ENCODE results near the gene HIBCH.

HIBCH gene

DNA sequence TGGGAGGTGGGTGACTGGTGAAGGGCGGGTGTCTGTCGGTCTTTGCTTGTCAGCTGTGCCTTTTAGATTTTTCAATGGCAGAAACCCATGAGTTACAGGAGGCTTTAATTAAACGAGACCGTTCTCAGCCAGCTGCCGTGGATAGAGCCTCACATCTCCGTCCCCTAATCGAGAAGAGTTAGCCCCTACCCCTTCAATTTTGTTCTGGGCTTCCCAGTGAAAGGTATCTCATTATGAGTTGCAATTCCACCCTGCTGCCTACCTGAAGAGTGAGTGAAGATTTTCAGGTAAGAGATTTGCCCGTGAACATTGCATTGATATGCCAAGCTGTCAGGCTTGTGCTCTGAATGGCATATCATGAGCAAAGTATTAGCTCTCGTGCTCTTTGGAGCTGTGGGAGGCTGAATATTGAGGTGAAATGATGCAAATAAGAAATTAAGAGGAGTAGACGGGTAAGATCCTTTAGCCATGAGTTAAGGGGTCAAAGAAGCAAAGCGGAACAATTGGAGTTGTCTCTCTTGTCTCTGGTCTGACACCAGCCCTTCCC, 138.4 kb downstream of the HIBCH start:
- peak overlapping the region; percentile 34 to 73 (median 47) for H3K27ac Mint-ChIP-seq

GRCh38 chr2:190180313-190181122, 139.1 kb downstream of the HIBCH start:
- Mint-ChIP-seq H3K27ac (peak overlapping the region; percentile 34 to 73 (median 47)), H3K4me3 (peak overlapping the region; percentile 80 to 88 (median 87)), H3K36me3 (ENCODE audit: low read depth) (no peaks in the 10 kb centered on the region), H3K4me1 (peaks cover 23% of the 10 kb centered on the region), H3K27me3 (ENCODE audit: low read depth) (peaks cover 5% of the 10 kb centered on the region), H3K9me3 (no peaks in the 10 kb centered on the region)
- TF ChIP-seq, protein P1, sequence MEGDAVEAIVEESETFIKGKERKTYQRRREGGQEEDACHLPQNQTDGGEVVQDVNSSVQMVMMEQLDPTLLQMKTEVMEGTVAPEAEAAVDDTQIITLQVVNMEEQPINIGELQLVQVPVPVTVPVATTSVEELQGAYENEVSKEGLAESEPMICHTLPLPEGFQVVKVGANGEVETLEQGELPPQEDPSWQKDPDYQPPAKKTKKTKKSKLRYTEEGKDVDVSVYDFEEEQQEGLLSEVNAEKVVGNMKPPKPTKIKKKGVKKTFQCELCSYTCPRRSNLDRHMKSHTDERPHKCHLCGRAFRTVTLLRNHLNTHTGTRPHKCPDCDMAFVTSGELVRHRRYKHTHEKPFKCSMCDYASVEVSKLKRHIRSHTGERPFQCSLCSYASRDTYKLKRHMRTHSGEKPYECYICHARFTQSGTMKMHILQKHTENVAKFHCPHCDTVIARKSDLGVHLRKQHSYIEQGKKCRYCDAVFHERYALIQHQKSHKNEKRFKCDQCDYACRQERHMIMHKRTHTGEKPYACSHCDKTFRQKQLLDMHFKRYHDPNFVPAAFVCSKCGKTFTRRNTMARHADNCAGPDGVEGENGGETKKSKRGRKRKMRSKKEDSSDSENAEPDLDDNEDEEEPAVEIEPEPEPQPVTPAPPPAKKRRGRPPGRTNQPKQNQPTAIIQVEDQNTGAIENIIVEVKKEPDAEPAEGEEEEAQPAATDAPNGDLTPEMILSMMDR (IDR thresholded peaks at IDR 0.05; ENCODE audit: unreplicated experiment in 3 of 3), result peak; percentile 15 to 50 (median 20)

More for the DNA sequence above, 138.4 kb downstream of the HIBCH start:
- H3K36me3 Mint-ChIP-seq (ENCODE audit: low read depth), result no peaks in the 10 kb centered on the region
- peaks cover 23% of the 10 kb centered on the region for H3K4me1 Mint-ChIP-seq
- TF ChIP-seq, protein P1 (IDR thresholded peaks at IDR 0.05; ENCODE audit: unreplicated experiment in 3 of 3), result no peak
- peak overlapping the region; percentile 80 to 88 (median 87) for H3K4me3 Mint-ChIP-seq
- peaks cover 5% of the 10 kb centered on the region for H3K27me3 Mint-ChIP-seq (ENCODE audit: low read depth)
- H3K9me3 Mint-ChIP-seq, result no peaks in the 10 kb centered on the region

- no peaks in the 10 kb centered on the region for H3K9me3 Mint-ChIP-seq
- H3K4me1 Mint-ChIP-seq, result peaks cover 23% of the 10 kb centered on the region
- peaks cover 5% of the 10 kb centered on the region for H3K27me3 Mint-ChIP-seq (ENCODE audit: low read depth)
- peak overlapping the region; percentile 78 to 88 (median 88) for H3K4me3 Mint-ChIP-seq
- peak overlapping the region; percentile 17 to 86 (median 70) for H3K27ac Mint-ChIP-seq
- TF ChIP-seq, protein P1 (IDR thresholded peaks at IDR 0.05; ENCODE audit: unreplicated experiment in 3 of 3), result no peak
- H3K36me3 Mint-ChIP-seq (ENCODE audit: low read depth), result no peaks in the 10 kb centered on the region
Observed at GRCh38 chr2:190179754-190180312, 139.8 kb downstream of the HIBCH start.

GRCh38 chr2:190178066-190178722, 141.4 kb downstream of the HIBCH start:
- H3K36me3 Mint-ChIP-seq (ENCODE audit: low read depth), result no peaks in the 10 kb centered on the region
- H3K4me3 Mint-ChIP-seq, result peak overlapping the region in 1 of 3 experiments; percentile 8
- peaks cover 5% of the 10 kb centered on the region for H3K27me3 Mint-ChIP-seq (ENCODE audit: low read depth)
- H3K9me3 Mint-ChIP-seq, result no peaks in the 10 kb centered on the region
- H3K27ac Mint-ChIP-seq, result peak overlapping the region in 1 of 3 experiments; percentile 24
- TF ChIP-seq, protein P1 (IDR thresholded peaks at IDR 0.05; ENCODE audit: unreplicated experiment in 3 of 3), result no peak
- peaks cover 19% of the 10 kb centered on the region for H3K4me1 Mint-ChIP-seq

- Mint-ChIP-seq H3K9me3 (no peaks in the 10 kb centered on the region), H3K36me3 (ENCODE audit: low read depth) (no peaks in the 10 kb centered on the region), H3K27me3 (ENCODE audit: low read depth) (peaks cover 5% of the 10 kb centered on the region), H3K27ac (no peak overlapping the region), H3K4me1 (peaks cover 19% of the 10 kb centered on the region), H3K4me3 (peak overlapping the region in 2 of 3 experiments; percentile 11 to 33)
- TF ChIP-seq, protein P1 (IDR thresholded peaks at IDR 0.05; ENCODE audit: unreplicated experiment in 3 of 3), result no peak
Observed at GRCh38 chr2:190177249-190178040, 142.2 kb downstream of the HIBCH start.
